ENCODE measurements around the gene JMJD6. TPM values are rescaled to one million over a fixed set of nuclear protein-coding genes. Genes with fewer than 3 reads are reported as not detected.

Gene JMJD6
- total and polyA plus RNA-seq, 2 of the 8 experiments (the other 6 are each of a cell fraction or from before 2014, with no cell fraction given), result 8.6 to 18.6 TPM

- peak overlapping the region; percentile 88 to 100 (median 98) for H3K4me3 ChIP-seq (ENCODE audit: extremely low read depth in 1 of 4, insufficient read depth in 2 of 4, low read depth in 3 of 4, low read length in 4 of 4)
- H2AFZ ChIP-seq (ENCODE audit: low read length), result no peak overlapping the region
- peak overlapping the region; percentile 98 for H3K27ac ChIP-seq (ENCODE audit: low read depth, low read length)
- WGBS, 2 experiments (ENCODE audit: extremely low coverage in 1 of 2, insufficient coverage in 1 of 2, insufficient read length in 1 of 2, insufficient replicate concordance in 2 of 2, low coverage in 1 of 2, low lambda C conversion rate in 2 of 2, missing lambda C conversion rate in 1 of 2), result 3% methylated on average over 17 of the region's 20 CpGs; no CpG with 5 or more reads in 1 of the 2 experiments
- FAIRE-seq (no peak), DNase-seq (ENCODE audit: low read depth in 1 of 2, low spot score in 2 of 2) (no peak)
- peak overlapping the region; percentile 44 for H3K4ac ChIP-seq (replicated peaks; ENCODE audit: insufficient read length, low read depth, low read length)
- H3K4me1 ChIP-seq (replicated peaks in 1 of 4; ENCODE audit: control insufficient read depth in 3 of 4, insufficient read depth in 4 of 4, low read length in 3 of 4), result peaks cover 3 to 12% (median 7%) of the 10 kb centered on the region in 4 experiments; a peak in 6 of 7 replicates
- peaks cover 9% of the 10 kb centered on the region; the same call in 1 of the 2 replicates for H3K23me2 ChIP-seq (ENCODE audit: low read depth, low read length)
- no peaks in the 10 kb centered on the region for H3K79me1 ChIP-seq (ENCODE audit: low read depth, low read length)
- peaks cover 16 to 62% of the 10 kb centered on the region in 2 experiments for H3K79me2 ChIP-seq (ENCODE audit: control insufficient read depth in 1 of 2, insufficient read depth in 2 of 2, low read length in 2 of 2)
- peak overlapping the region; percentile 84; the same call in 1 of the 2 replicates for H3K18ac ChIP-seq (ENCODE audit: extremely low read depth, low read length)
- no peak overlapping the region for H2BK20ac ChIP-seq (ENCODE audit: low read length)
- peak overlapping the region; percentile 99 to 100 (median 100) for H3K9ac ChIP-seq (replicated peaks in 1 of 4; ENCODE audit: extremely low read depth in 1 of 4, low read depth in 3 of 4, low read length in 3 of 4)
- no peak overlapping the region for H2BK15ac ChIP-seq (ENCODE audit: low read length)
- H2BK12ac ChIP-seq (ENCODE audit: low read depth, low read length), result no peak overlapping the region
- H3K4me2 ChIP-seq (ENCODE audit: insufficient read depth in 1 of 2, low read depth in 2 of 2, low read length in 2 of 2), result peak overlapping the region; percentile 72 to 88
- peak overlapping the region; percentile 76 for H4K91ac ChIP-seq (replicated peaks; ENCODE audit: insufficient read length, low read length)
- no peaks in the 10 kb centered on the region for H3K27me3 ChIP-seq (replicated peaks in 1 of 4; ENCODE audit: control insufficient read depth in 3 of 4, extremely low read depth in 1 of 4, insufficient read depth in 3 of 4, low read length in 3 of 4)
- H4K8ac ChIP-seq (ENCODE audit: extremely low read depth, insufficient read depth, low read length), result peak overlapping the region; percentile 75
- 0 out of 2 replicates have a peak overlapping the region, but pooled peaks have one; percentile 82 for H2AK5ac ChIP-seq (ENCODE audit: low read depth, low read length)
- H4K20me1 ChIP-seq (replicated peaks in 1 of 2; ENCODE audit: control insufficient read depth in 1 of 2, insufficient read depth in 2 of 2, low read length in 2 of 2), result peaks cover 17% of the 10 kb centered on the region in 2 experiments
- no peak overlapping the region for H3K23ac ChIP-seq (ENCODE audit: insufficient read length)
- TF ChIP-seq SAP30 (IDR thresholded peaks at IDR 0.05; ENCODE audit: insufficient read depth, insufficient replicate concordance, low read length), result peak; percentile 74
- no peak for TF ChIP-seq SRF (IDR thresholded peaks at IDR 0.05; ENCODE audit: low read depth, low read length)
- TF ChIP-seq POLR2A (IDR thresholded peaks at IDR 0.05; ENCODE audit: control extremely low read depth in 1 of 2, low read depth in 2 of 2, low read length in 2 of 2), result peak in 1 of 2 experiments; percentile 44; a peak in 2 of 3 replicates
- ChIA-PET CTCF (ENCODE audit: partially characterized antibody) (interaction anchor here (0.6 to 1.8 kb wide), 3 partner anchors 8 to 78 kb away, joined by 3 read pairs; partner anchors contain the start of gene METTL23), POLR2A (ENCODE audit: partially characterized antibody) (interaction anchor here (0.6 to 9.2 kb wide), 19 partner anchors 10 to 510 kb away, joined by 3 to 181 read pairs (median 4); partner anchors contain the start of genes JMJD6, METTL23 and MXRA7)
- no peak overlapping the region for H2BK120ac ChIP-seq (replicated peaks; ENCODE audit: low read depth, low read length)
- peaks cover 15 to 48% (median 36%) of the 10 kb centered on the region in 4 experiments for H3K36me3 ChIP-seq (ENCODE audit: control insufficient read depth in 2 of 4, insufficient read depth in 4 of 4, low read length in 3 of 4)
- H3K14ac ChIP-seq (ENCODE audit: insufficient read length), result no peak overlapping the region
- H3K56ac ChIP-seq (replicated peaks; ENCODE audit: insufficient read length, low read depth, low read length), result peak overlapping the region; percentile 60
- H2BK5ac ChIP-seq (ENCODE audit: low read depth, low read length), result peak overlapping the region; percentile 90
- no peaks in the 10 kb centered on the region for H3K9me3 ChIP-seq (ENCODE audit: insufficient read depth in 2 of 2, low read depth in 1 of 2, low read length in 1 of 2)
- H4K5ac ChIP-seq (ENCODE audit: insufficient read length, low read depth, low read length), result peak overlapping the region; percentile 85
These were observed 9.4 kb upstream of the JMJD6 start for GRCh38 chr17:76735586-76736348.

Data from H1 (cell line).